B cell (primary cell): ENCODE measurements around the gene RPH3AL.

Experiments
- EZH2 ChIP-seq: IDR thresholded peaks from 2 replicates; pipeline ENCODE4 v1.6.1; 2012; ENCODE audit warnings: borderline replicate concordance, low read depth, mild to moderate bottlenecking, moderate library complexity, low read length; ENCODE audit not compliant: insufficient read depth, poor library complexity, severe bottlenecking
- TF ChIP-seq, protein P1 (sequence below): fragments of 200-600 bp; IDR thresholded peaks from one replicate; pipeline ENCODE4 v1.8.0; 2022; ENCODE audit warnings: antibody characterized with exemption, mild to moderate bottlenecking

DNA sequence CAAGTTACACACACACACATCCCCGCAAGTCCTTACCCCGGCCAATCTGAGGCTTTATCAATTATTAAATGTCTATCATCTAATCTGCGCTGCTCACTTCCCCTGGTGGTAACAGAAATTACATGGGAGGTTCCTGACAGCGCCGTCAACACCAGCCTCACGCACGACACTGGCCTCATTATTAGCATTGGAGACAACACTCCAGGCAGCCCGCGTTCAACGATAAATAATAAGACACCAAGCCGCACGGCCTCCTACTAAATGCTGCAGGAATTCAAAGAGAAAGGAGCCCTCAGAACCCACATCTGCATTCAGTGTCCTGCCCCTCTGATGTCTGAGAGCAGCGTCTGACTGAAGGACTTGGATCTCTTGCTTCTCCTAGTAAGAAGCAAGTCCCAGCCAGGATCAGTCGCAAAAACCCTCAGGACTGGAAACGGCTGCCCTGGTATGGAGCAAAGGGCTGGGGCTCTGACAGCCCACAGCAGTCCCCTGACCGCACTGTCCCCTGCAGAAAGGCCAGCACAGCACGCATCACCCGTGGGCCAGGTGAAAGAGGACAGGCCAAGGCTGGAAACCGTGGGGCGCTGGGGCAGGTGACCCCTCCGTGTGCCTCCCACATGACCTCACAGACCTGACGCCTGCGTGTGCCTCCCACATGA lies 7.6 kb upstream of the RPH3AL start:
- TF ChIP-seq, protein P1, sequence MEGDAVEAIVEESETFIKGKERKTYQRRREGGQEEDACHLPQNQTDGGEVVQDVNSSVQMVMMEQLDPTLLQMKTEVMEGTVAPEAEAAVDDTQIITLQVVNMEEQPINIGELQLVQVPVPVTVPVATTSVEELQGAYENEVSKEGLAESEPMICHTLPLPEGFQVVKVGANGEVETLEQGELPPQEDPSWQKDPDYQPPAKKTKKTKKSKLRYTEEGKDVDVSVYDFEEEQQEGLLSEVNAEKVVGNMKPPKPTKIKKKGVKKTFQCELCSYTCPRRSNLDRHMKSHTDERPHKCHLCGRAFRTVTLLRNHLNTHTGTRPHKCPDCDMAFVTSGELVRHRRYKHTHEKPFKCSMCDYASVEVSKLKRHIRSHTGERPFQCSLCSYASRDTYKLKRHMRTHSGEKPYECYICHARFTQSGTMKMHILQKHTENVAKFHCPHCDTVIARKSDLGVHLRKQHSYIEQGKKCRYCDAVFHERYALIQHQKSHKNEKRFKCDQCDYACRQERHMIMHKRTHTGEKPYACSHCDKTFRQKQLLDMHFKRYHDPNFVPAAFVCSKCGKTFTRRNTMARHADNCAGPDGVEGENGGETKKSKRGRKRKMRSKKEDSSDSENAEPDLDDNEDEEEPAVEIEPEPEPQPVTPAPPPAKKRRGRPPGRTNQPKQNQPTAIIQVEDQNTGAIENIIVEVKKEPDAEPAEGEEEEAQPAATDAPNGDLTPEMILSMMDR, result no peak
- TF ChIP-seq EZH2, result no peak
